DND-41 (cell line): ENCODE measurements around the gene RERGL.

ENCODE experiments used
- CTCF ChIP-seq: IDR thresholded peaks from 2 replicates; pipeline ENCODE4 v1.5.1; 2012; ENCODE audit warnings: borderline replicate concordance, low read length, moderate library complexity, mild to moderate bottlenecking; ENCODE audit not compliant: poor library complexity, severe bottlenecking; ENCODE audit errors: extremely low read depth
- EZH2 ChIP-seq: IDR thresholded peaks from 3 replicates; pipeline ENCODE4 v1.6.1; 2012; ENCODE audit warnings: borderline replicate concordance, low read depth, mild to moderate bottlenecking, moderate library complexity, low read length, inconsistent platforms; ENCODE audit not compliant: severe bottlenecking

GRCh38 chr12:18045446-18045992 is 44.5 kb downstream of the RERGL start:
- TF ChIP-seq CTCF, result no peak
- TF ChIP-seq EZH2, result no peak
